AG04449 (cell line): ENCODE results near the gene FAM200C.

Source experiments
- CTCF ChIA-PET: fragments of 350-600 bp; formaldehyde crosslinking; extraction: SDS; loops from one replicate; lab custom pipeline; 2021; ENCODE audit warnings: antibody characterized with exemption; lab: Yijun Ruan, JAX
- POLR2A ChIA-PET: fragments of 400-600, 350-600 bp; formaldehyde crosslinking; extraction: SDS; loops from one replicate; lab custom pipeline; 2020; ENCODE audit warnings: antibody characterized with exemption, inconsistent platforms; lab: Yijun Ruan, JAX
- DNase-seq: peaks from one replicate; pipeline ENCODE4 v3.0.0-alpha.2; 2010; ENCODE audit warnings: low read depth, low spot score
- H3K4me3 ChIP-seq: 2 replicates; pipeline ENCODE4 v1.5.1; 2011; ENCODE audit warnings: low read depth, mild to moderate bottlenecking, control low read depth, low read length
- TF ChIP-seq, protein P1 (sequence below): IDR thresholded peaks from one replicate; pipeline ENCODE4 v1.5.1; 2011; ENCODE audit warnings: mild to moderate bottlenecking, moderate library complexity, low read length, control low read depth, inconsistent platforms; ENCODE audit not compliant: insufficient read depth; ENCODE audit errors: missing control alignments

FAM200C gene

GRCh38 chr5:160399402-160400353 is at the start of gene FAM200C:
Gene FAM200C (minus strand): TSS chr5:160400054. CDS start chr5:160395490, 4,564 bp downstream.
- CTCF ChIA-PET: interaction anchor here (0.5 to 13.1 kb wide), 5 partner anchors 8 to 377 kb away, joined by 3 to 270 read pairs (median 4); no protein-coding TSS in a partner anchor
- TF ChIP-seq, protein P1, sequence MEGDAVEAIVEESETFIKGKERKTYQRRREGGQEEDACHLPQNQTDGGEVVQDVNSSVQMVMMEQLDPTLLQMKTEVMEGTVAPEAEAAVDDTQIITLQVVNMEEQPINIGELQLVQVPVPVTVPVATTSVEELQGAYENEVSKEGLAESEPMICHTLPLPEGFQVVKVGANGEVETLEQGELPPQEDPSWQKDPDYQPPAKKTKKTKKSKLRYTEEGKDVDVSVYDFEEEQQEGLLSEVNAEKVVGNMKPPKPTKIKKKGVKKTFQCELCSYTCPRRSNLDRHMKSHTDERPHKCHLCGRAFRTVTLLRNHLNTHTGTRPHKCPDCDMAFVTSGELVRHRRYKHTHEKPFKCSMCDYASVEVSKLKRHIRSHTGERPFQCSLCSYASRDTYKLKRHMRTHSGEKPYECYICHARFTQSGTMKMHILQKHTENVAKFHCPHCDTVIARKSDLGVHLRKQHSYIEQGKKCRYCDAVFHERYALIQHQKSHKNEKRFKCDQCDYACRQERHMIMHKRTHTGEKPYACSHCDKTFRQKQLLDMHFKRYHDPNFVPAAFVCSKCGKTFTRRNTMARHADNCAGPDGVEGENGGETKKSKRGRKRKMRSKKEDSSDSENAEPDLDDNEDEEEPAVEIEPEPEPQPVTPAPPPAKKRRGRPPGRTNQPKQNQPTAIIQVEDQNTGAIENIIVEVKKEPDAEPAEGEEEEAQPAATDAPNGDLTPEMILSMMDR: no peak
- H3K4me3 ChIP-seq: peak within 1 kb of the TSS; percentile 87

DNA sequence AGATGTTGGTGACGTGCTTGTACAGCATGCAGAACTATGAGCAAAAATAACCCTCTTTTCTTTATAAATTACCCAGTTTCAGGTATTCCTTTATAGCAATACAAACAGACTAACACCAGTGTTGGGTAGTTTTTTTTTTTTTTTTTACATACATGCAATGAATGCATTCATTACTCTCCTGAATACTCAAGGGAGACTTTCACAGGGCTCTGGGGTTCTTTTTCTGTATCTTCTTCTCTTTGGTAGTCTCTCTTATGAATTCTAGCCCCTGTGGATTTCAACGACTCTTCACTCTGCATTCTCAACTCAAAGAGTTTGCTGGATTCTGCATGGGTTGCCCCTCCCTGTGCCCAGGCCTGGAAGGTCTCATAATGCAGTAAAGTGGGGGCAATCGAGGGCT is 49.6 kb upstream of the FAM200C start:
- CTCF ChIA-PET: interaction anchor here (3.7 kb wide), 1 partner anchor 11 kb away, joined by 30 read pairs; no protein-coding TSS in a partner anchor
- TF ChIP-seq, protein P1: no peak
- no peak for DNase-seq
- no peak overlapping the region for H3K4me3 ChIP-seq
- POLR2A ChIA-PET: no interaction called here

More at GRCh38 chr5:160399402-160400353, at the start of gene FAM200C:
- POLR2A ChIA-PET: interaction anchor here (1.3 kb wide), 1 partner anchor 235 kb away, joined by 6 read pairs; no protein-coding TSS in a partner anchor
- peak; percentile 51 for DNase-seq

- TF ChIP-seq, protein P1: no peak
- CTCF ChIA-PET: interaction anchor here (3.7 kb wide), 1 partner anchor 10 kb away, joined by 30 read pairs; no protein-coding TSS in a partner anchor
- POLR2A ChIA-PET: no interaction called here
Measured at GRCh38 chr5:160448886-160449285, 49.0 kb upstream of the FAM200C start.

DNA sequence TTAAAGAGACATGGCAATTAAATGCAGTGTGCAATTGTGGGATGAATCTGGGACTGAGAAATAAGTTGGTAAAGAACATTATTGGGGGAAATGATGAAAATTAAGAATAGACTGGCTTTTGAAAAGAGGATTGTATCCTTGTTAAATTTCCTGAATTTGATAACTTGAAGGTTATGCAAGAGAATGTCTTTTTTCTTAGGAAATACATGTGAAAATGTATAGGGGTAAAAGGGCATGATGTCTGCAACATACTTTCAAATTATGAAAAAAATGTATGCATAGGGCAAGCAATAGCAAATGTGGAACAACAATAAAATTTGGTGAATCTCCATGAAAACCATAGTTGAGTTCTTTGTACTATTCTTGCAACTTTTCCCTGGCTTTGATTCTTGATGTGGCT is 45.9 kb upstream of the FAM200C start:
- CTCF ChIA-PET: no interaction called here
- no peak for DNase-seq
- POLR2A ChIA-PET: no interaction called here
- H3K4me3 ChIP-seq: no peak overlapping the region
- TF ChIP-seq, protein P1: no peak

More at GRCh38 chr5:160448886-160449285, 49.0 kb upstream of the FAM200C start:
- no peak overlapping the region for H3K4me3 ChIP-seq
- DNase-seq: no peak

DNA sequence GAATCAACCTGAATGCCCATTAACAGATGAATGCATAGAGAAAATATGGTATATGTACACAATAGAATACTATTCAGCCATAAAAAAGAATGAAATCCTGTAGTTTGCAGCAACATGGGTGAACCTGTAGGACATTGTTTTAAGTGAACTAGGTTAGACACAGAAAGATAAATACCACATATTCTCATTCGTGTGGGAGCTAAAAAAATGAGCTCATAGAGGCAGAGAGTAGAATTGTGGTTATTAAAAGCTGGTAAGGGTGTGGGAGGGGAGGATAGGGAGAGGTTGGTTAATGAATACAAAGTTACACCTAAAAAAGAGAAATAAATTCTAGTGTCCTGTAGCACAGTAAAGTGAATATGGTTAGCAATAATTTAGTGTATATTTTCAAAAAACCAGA is 45.3 kb upstream of the FAM200C start:
- ChIA-PET POLR2A (no interaction called here), CTCF (no interaction called here)
- TF ChIP-seq, protein P1: no peak
- H3K4me3 ChIP-seq: no peak overlapping the region
- DNase-seq: no peak

DNA sequence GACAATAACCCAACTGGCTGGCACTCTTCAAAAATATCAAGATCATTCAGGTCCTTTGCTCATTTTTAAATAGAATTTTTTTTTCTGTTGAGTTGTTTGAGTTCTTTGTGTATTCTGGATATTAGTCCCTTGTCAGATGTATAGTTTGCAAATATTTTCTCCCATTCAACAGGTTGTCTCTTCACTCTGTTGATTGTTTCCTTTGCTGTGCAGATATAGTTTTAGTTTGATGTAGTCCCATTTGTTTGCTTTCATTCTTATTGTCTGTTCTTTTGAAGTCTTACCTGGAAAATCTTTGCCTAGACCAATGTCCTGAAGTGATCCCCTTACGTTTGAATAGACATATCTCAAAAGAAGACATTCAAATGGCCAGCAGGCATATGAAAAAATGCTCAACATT is 44.6 kb upstream of the FAM200C start:
- ChIA-PET CTCF (interaction anchor here (0.7 to 1.0 kb wide), 2 partner anchors 15 to 22 kb away, joined by 3 read pairs; no protein-coding TSS in a partner anchor), POLR2A (no interaction called here)
- TF ChIP-seq, protein P1: no peak
- DNase-seq: no peak
- H3K4me3 ChIP-seq: no peak overlapping the region
